ENCODE data around the gene ISOC2. TPM values are rescaled to one million over a fixed set of nuclear protein-coding genes. Genes with fewer than 3 reads are reported as not detected.

The ISOC2 gene
- total RNA-seq, 2 experiments from 2014 or later = 13.7 to 16.8 TPM

DNA sequence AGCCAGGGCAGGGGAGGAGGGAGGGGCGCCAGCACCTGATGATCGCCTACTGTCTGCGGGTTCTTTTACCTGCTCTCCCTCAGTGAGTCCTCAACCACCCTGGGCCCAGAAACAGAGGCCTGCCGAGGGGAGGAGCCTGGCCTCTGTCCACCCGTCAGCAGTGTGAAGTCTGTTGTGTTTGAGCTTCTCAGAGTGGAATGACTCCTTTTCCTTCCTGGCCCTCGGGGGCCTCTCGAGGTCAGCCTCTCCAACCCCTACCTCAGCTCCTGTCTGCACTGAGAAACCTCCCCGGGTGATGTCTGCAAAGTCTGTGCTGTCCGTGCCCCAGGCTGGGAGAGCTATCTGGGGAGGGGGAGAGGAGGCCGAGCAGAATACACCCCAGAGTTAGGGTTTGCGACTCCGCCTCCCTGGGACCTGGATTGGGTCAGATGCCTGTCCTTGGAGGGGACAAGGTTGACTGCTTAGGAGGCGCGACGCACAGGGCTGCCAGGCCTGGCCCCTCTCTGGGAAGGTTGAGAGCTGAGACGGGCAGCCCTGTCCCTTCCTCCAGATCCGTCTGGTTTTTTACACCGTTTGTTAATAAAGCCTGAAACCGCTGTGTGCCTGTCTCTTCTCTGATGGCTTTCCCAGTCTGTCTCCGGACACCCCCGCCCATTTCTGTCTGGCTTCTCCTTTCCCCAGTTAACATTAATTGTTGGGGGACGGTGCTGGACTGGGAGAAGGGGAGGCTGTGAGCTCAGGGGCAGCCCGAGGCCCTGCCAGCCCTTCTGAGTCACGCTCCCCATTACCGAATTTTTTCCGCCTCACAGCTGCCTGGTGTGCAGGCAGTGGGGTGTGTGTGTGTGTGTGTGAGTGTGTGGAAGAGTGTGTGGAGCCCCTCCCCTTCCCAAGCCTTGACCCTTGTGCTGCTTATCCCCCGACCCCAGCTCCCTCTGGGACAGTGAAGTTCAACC, 25.8 kb upstream of the ISOC2 start:
- no peak for DNase-seq
- no peak for ATAC-seq (ENCODE audit: low read depth)
- H3K4me1 Mint-ChIP-seq = peaks cover 4% of the 10 kb centered on the region
- POLR2A ChIA-PET = interaction anchor here (0.8 to 1.8 kb wide), 2 partner anchors 11 to 25 kb away, joined by 3 to 10 read pairs; partner anchors contain the start of genes ISOC2 and ZNF628
- no peaks in the 10 kb centered on the region for H3K9me3 Mint-ChIP-seq
- H3K27ac Mint-ChIP-seq = peak overlapping the region; percentile 30
- H3K36me3 Mint-ChIP-seq = no peaks in the 10 kb centered on the region
- H3K4me3 Mint-ChIP-seq = no peak overlapping the region
- peaks cover 6% of the 10 kb centered on the region for H3K27me3 Mint-ChIP-seq

DNA sequence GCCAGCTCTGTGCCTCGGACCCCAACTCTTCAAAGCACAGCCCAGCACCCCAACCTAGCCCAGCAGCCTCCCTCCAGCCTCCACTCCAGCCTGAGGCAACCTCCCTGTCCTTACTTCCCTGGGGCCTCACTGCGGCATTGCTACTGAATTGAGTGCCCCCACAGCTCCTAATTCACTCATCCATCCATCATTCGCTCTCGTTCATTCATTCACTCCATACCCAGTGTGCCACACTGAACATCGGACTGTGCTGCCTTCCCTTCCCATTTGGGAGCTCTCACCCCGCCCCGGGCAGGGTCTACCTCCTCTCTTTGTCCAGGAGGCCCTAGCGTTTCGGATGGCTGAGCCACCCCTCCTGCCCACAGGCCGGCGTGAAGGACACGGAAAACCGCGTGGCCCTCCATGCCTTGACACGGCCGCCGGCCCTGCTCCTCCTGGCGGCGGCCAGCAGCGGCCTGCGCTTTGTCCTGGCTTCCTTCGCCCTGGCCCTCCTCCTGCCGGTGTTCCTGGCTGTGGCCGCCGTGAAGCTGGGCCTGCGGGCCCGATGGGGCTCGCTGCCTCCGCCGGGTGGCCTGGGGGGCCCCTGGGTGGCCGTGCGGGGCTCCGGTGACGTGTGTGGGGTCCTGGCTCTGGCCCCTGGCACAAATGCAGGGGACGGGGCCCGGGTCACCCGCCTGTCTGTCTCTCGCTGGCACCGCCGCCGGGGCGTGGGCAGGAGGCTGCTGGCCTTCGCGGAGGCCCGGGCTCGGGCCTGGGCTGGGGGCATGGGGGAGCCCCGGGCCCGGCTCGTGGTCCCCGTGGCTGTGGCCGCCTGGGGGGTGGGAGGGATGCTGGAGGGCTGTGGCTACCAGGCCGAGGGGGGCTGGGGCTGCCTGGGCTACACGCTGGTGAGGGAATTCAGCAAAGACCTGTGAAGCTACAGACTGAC, 24.9 kb upstream of the ISOC2 start:
- POLR2A ChIA-PET = interaction anchor here (0.8 to 2.5 kb wide), 8 partner anchors 10 to 227 kb away, joined by 3 to 21 read pairs (median 4); partner anchors contain the start of genes ISOC2, KMT5C, PPP6R1 and UBE2S
- H3K27ac Mint-ChIP-seq = peak overlapping the region; percentile 80
- ATAC-seq (ENCODE audit: low read depth) (no peak), DNase-seq (no peak)
- H3K4me3 Mint-ChIP-seq = peak overlapping the region; percentile 83
- H3K4me1 Mint-ChIP-seq = peaks cover 4% of the 10 kb centered on the region
- no peaks in the 10 kb centered on the region for H3K9me3 Mint-ChIP-seq
- H3K27me3 Mint-ChIP-seq = peaks cover 2% of the 10 kb centered on the region
- no peaks in the 10 kb centered on the region for H3K36me3 Mint-ChIP-seq

DNA sequence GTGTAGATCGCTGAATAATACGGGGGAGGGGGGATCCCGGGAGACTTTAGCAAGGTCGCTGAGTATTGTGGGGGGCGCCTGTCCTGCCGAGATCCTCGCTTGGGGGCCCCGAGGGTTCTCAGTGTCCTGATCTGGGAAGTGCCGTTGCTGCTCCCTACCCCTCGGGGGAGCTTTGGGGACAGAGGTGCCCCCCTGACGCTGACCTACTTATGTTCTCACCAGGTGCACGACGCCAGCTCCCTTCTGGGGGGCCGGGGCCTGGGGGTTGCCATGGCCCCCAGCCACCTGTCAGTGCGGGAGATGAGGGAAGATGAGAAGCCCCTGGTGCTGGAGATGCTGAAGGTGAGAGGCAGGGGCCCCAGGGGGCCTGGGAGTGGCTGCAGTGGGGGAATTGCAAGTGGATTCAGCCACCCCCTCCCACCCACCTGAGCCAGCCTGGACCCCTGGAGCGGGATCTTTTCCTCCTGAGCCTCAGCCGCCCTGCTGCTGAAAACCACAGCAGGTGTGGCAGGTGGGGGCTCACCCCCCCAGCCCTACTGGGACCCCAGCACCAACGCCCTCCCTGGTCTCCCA, 24.1 kb upstream of the ISOC2 start:
- Mint-ChIP-seq H3K36me3 (no peaks in the 10 kb centered on the region), H3K27me3 (peaks cover 2% of the 10 kb centered on the region), H3K9me3 (no peaks in the 10 kb centered on the region), H3K4me3 (peak overlapping the region; percentile 83), H3K27ac (peak overlapping the region; percentile 80), H3K4me1 (peaks cover 4% of the 10 kb centered on the region)
- no peak for DNase-seq
- no peak for ATAC-seq (ENCODE audit: low read depth)
- POLR2A ChIA-PET = interaction anchor here (0.6 to 2.5 kb wide), 9 partner anchors 9 to 226 kb away, joined by 3 to 21 read pairs (median 3); partner anchors contain the start of genes KMT5C, PPP6R1, U2AF2 and UBE2S

DNA sequence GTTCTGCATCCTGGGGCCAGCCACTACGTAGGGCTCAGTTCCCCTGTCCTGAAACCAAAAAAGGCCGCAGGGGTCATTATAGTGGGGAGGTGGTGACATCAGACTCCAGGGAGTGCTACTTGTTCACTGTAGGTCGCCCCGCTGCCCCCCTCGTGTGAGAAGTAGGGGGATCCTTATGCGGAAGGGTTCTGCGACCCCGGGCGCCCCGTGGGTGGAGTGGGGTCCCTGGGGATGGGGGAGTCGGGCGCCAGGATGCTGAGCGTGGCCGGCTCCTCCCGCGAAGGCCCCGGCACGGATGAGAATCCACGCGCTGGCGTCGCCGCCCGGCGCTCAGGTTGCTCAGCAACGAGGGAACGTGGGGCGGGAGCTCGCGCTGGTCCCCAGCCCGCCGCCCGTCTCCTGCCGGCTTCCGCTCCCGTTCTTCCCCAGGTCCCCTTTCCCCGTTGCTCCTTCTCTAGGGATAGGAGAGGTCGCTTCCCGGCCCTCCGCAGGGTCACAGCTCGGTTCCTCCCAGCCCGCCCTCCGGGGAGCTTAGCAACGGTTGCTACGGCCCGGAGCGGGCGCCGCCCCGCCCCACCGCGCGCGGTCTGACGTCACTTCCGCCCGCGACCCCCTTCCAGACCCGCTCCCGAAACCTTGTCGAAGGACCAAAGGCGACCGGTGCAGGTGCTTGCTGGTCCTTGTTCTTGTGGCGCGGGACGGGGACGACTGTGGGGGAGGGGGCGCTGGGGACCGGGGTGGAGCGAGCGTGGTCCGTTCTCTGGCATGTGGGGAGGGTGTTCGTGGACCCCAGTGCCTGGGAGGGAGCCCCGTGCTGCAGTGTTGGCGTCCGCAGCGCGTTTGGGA, 23.4 kb upstream of the ISOC2 start, which contains the start of gene NAT14:
Gene NAT14 (plus strand): TSS at position 596 of the 846 bp plus-strand sequence. CDS start 521 bp downstream, outside the sequence.
- H3K4me1 Mint-ChIP-seq = peaks cover 6% of the 10 kb centered on the region
- H3K4me3 Mint-ChIP-seq = peak within 1 kb of the TSS; percentile 83
- H3K27ac Mint-ChIP-seq = peak within 1 kb of the TSS; percentile 80
- DNase-seq (peak; percentile 85), ATAC-seq (ENCODE audit: low read depth) (peak; percentile 65)
- H3K27me3 Mint-ChIP-seq = peaks cover 2% of the 10 kb centered on the region
- POLR2A ChIA-PET = interaction anchor here (0.6 to 2.5 kb wide), 10 partner anchors 9 to 226 kb away, joined by 3 to 21 read pairs (median 4); partner anchors contain the start of genes KMT5C, PPP6R1, U2AF2 and UBE2S
- no peaks in the 10 kb centered on the region for H3K9me3 Mint-ChIP-seq
- H3K36me3 Mint-ChIP-seq = peaks cover 1% of the 10 kb centered on the region

DNA sequence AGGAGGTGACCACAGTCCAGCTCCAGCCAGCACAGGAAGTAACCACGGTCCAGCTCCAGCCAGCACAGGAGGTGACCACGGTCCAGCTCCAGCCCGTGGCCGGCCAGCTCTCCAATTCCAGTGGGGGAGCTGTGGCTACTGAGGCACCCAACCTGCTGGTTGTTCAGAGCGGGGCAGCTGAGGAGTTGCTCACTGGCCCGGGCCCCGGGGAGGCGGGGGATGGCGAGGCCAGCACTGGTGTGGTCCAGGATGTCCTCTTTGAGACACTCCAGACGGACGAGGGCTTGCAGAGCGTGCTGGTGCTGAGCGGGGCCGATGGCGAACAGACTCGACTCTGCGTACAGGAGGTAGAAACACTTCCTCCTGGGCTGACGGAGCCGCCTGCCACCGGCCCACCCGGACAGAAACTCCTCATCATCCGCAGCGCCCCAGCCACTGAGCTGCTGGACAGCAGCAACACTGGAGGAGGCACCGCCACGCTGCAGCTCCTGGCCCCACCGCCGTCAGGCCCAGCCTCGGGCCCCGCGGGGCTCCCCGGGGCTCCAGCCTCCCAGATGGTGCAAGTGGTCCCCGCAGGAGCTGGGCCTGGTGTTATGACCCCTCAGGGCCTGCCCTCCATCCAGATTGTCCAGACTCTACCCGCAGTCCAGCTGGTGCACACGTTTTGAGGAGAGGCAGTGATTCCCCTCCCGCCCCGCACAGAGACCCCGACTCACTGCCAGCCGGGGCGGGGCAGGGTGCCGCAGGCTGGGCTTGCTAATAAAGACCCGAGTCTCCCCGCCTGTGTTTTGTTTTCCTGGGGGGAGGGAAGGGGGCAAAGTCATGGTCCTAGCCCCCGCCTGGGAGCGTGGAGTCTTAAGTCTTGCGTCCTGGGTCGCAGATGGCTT, 22.5 kb upstream of the ISOC2 start:
- no peak for DNase-seq
- peak overlapping the region; percentile 83 for H3K4me3 Mint-ChIP-seq
- peaks cover 3% of the 10 kb centered on the region for H3K36me3 Mint-ChIP-seq
- H3K9me3 Mint-ChIP-seq = no peaks in the 10 kb centered on the region
- no peak overlapping the region for H3K27ac Mint-ChIP-seq
- H3K4me1 Mint-ChIP-seq = peaks cover 9% of the 10 kb centered on the region
- POLR2A ChIA-PET = interaction anchor here (0.7 to 2.5 kb wide), 5 partner anchors 8 to 77 kb away, joined by 3 to 21 read pairs (median 6); partner anchors contain the start of genes UBE2S and ZNF628
- H3K27me3 Mint-ChIP-seq = peaks cover 2% of the 10 kb centered on the region
- ATAC-seq (ENCODE audit: low read depth) = no peak

DNA sequence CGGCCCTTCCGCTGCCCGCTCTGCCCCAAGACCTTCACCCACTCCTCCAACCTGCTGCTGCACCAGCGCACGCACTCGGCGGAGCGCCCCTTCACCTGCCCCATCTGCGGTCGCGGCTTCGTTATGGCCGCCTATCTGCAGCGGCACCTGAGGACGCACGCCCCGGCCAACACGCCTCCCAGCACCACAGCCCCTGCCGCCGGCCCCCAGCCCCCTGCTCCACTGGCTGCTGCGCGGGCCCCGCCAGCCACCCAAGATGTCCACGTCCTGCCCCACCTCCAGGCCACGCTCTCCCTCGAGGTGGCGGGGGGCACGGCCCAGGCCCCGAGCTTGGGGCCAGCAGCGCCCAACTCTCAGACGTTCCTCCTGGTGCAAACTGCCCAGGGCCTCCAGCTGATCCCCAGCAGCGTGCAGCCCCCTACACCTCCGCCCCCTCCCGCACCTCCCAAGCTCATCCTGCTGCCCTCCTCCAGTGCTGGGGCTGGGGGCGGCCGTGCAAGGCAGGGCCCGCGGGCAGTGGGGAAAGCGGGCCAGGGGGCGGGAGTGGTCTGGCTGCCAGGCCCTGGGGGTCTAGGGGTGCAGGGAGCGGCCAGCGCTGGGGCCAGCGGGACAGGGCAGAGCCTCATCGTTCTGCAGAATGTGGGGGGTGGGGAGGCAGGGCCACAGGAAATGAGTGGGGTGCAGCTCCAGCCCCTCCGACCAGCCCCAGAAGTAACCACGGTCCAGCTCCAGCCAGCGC, 21.7 kb upstream of the ISOC2 start:
- H3K27me3 Mint-ChIP-seq = no peaks in the 10 kb centered on the region
- H3K36me3 Mint-ChIP-seq = peaks cover 3% of the 10 kb centered on the region
- POLR2A ChIA-PET = interaction anchor here (2.5 kb wide), 1 partner anchor 76 kb away, joined by 8 read pairs; the partner anchor contains the start of gene UBE2S
- no peaks in the 10 kb centered on the region for H3K9me3 Mint-ChIP-seq
- DNase-seq (no peak), ATAC-seq (ENCODE audit: low read depth) (no peak)
- H3K4me3 Mint-ChIP-seq = no peak overlapping the region
- no peak overlapping the region for H3K27ac Mint-ChIP-seq
- peaks cover 14% of the 10 kb centered on the region for H3K4me1 Mint-ChIP-seq

DNA sequence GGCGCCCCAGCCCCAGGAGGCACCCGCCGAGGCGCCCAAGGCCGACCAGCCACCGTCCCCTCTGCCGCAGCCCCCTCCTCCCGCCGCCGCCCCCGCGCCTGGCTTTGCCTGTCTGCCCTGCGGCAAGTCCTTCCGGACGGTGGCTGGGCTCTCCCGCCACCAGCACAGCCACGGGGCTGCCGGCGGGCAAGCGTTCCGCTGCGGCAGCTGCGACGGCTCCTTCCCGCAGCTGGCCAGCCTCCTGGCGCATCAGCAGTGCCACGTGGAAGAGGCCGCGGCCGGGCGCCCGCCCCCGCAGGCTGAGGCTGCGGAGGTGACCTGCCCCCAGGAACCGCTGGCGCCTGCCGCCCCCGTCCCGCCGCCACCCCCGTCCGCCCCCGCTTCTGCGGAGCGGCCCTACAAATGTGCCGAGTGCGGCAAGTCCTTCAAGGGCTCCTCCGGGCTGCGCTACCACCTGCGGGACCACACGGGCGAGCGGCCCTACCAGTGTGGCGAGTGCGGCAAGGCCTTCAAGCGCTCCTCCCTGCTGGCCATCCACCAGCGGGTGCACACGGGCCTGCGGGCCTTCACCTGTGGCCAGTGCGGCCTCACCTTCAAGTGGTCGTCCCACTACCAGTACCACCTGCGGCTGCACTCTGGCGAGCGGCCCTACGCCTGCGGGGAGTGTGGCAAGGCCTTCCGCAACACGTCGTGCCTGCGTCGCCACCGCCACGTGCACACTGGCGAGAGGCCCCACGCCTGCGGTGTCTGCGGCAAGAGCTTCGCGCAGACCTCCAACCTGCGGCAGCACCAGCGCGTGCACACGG, 20.9 kb upstream of the ISOC2 start:
- DNase-seq (no peak), ATAC-seq (ENCODE audit: low read depth) (no peak)
- Mint-ChIP-seq H3K4me1 (peaks cover 19% of the 10 kb centered on the region), H3K27ac (no peak overlapping the region), H3K4me3 (no peak overlapping the region), H3K36me3 (peaks cover 3% of the 10 kb centered on the region), H3K9me3 (no peaks in the 10 kb centered on the region), H3K27me3 (no peaks in the 10 kb centered on the region)
- POLR2A ChIA-PET = no interaction called here

DNA sequence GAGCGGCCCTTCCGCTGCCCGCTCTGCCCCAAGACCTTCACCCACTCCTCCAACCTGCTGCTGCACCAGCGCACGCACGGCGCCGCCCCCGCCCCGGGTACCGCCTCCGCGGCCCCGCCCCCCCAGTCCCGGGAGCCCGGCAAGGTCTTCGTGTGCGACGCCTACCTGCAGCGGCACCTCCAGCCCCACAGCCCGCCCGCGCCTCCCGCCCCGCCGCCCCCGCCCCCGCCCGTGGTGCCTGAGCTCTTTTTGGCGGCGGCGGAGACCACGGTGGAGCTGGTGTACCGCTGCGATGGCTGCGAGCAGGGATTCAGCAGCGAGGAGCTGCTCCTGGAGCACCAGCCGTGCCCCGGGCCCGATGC, 20.3 kb upstream of the ISOC2 start:
- Mint-ChIP-seq H3K9me3 (no peaks in the 10 kb centered on the region), H3K27me3 (no peaks in the 10 kb centered on the region), H3K27ac (no peak overlapping the region), H3K4me1 (peaks cover 19% of the 10 kb centered on the region), H3K4me3 (no peak overlapping the region), H3K36me3 (peaks cover 3% of the 10 kb centered on the region)
- DNase-seq (no peak), ATAC-seq (ENCODE audit: low read depth) (no peak)
- POLR2A ChIA-PET = no interaction called here

DNA sequence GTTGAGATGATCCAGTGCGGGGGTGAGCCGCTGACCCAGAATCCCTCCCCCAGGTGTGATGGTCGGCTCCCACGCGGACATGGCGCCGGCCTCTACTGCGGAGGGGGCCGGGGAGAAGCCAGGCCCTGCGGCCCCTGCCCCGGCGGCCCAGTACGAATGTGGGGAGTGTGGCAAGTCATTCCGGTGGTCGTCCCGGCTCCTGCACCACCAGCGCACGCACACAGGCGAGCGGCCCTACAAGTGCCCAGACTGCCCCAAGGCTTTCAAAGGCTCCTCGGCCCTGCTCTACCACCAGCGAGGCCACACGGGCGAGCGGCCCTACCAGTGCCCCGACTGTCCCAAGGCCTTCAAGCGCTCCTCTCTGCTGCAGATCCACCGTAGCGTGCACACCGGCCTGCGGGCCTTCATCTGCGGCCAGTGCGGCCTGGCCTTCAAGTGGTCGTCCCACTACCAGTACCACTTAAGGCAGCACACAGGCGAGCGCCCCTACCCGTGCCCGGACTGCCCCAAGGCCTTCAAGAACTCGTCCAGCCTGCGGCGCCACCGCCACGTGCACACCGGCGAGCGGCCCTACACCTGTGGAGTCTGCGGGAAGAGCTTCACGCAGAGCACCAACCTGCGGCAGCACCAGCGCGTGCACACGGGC, 19.8 kb upstream of the ISOC2 start:
- peaks cover 3% of the 10 kb centered on the region for H3K36me3 Mint-ChIP-seq
- H3K9me3 Mint-ChIP-seq = no peaks in the 10 kb centered on the region
- DNase-seq (no peak), ATAC-seq (ENCODE audit: low read depth) (no peak)
- POLR2A ChIA-PET = no interaction called here
- H3K27me3 Mint-ChIP-seq = no peaks in the 10 kb centered on the region
- H3K4me1 Mint-ChIP-seq = peaks cover 19% of the 10 kb centered on the region
- H3K27ac Mint-ChIP-seq = no peak overlapping the region
- no peak overlapping the region for H3K4me3 Mint-ChIP-seq
